ENCODE data around the gene ZNF528. TPM values are rescaled to one million over a fixed set of nuclear protein-coding genes. Genes with fewer than 3 reads are reported as not detected.

ZNF528 gene
- total RNA-seq = 38.7 TPM

DNA sequence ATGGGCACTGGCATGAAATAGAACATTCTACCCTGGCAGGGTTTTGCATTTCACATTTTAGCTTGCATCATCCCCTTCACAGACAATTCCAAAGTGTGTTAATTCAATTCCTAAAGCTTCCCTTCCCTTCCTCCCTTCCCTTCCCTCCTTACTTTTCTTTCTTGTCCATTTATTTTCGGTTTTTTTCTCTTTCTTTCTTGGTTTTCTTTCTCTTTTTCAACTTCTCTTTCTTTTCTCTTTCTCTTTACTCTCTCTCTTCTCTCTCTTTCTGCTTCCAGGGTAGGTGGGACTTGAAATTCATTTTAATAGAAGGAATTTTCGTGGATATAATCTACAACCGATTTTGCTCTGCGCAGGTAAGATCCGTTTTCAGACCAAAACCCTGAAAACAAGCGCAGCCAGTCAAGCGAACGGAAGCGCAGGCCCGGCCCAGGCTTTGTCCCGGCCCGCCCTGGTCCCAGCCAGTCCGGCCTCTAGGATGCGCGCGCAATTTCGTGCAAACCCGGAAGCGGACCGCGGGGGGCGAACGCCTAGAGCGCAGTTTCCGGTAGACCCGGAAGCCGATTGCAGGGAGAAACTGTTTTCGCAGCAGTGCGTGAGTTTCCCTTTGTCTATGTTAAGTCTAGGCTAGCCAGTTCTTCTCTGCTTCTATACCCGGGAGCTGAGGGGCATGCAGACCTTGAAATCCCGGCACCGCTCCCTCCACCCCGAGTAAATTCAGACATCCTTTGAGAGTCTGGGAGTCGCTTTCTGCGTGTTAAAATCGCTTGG, at the start of gene ZNF528:
Gene ZNF528 (plus strand): TSS at position 540 of the 771 bp plus-strand sequence. CDS start 4,165 bp downstream, outside the sequence.

GRCh38 chr19:52369559-52370340, 27.9 kb upstream of the ZNF528 start, which contains the start of gene ZNF880:
Gene ZNF880, plus strand, starts transcription at chr19:52369923. Its CDS starts 43 bp downstream, at chr19:52369966.

DNA sequence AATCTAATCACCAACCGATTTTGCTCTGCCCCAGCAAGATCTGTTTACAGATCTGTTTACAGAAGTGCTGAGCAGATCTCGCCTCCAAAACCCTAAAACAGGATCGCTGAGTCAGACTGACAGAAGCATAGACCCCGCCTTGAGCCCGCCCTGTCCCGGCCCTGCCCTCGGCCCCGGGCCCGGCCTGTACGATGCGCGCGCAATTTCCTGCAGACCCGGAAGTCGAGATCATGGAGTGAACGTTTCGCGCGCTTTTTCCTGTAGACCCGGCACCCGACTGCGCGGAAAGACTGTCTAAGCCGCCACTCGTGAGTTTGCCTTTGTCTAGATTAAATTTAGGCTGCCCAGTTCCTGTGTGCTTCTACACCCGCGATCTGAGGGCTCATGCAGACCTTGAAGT, 31.3 kb downstream of the ZNF528 start, which contains the start of gene ZNF534:
Gene ZNF534 (plus strand): TSS at position 212 of the 400 bp plus-strand sequence. CDS start 2,327 bp downstream, outside the sequence.

DNA sequence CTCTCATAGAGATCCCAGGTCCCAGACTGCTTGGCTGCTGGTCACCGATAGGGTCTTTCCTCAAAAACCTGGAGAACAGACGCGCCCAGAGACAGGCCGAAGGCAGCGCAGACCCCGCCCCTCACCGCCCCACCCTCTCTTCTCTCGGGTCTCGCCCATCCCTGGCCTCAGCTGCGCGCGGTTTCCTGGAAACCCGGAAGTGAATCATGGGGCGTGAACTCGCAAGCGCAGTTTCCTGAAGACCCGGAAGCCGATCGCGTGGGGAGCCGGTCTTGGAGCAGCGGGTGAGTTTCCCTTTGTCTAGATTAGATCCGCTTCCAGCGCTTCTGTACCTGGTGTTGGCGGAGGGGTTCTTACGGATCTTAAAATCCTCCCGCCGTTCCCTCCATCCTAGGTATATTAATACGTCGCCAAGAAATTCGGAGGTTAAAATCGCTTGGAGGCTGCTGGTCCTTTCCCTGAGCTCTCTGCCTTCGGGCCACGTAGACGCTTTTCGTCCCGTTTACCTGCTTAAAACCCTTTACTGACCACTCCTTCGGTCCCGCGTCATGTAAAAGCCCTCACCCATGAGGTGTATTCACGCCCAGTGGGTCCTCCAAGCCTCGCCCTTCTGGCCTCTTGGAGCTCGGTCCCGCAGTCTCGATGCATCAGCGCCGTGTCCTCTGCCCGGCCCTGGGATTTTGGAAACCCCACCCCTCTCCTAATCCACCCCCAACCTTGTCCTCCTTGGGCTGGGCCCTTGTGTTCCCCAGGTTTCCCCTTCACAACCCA, 55.9 kb downstream of the ZNF528 start, which contains the start of gene ZNF578:
Gene ZNF578 (plus strand): TSS at position 230 of the 771 bp plus-strand sequence. CDS start 48,293 bp downstream, outside the sequence.

Small RNA genes within 50 kb of the gene (small RNA-seq; reads per million reads assigned to genes)
- not detected for gene AC010332.1 (ENCODE audit: low replicate concordance)

Other genes with a start within 250 kb of the ZNF528 start
- 14.9 TPM for gene ZNF836, start 226.2 kb upstream of the ZNF528 start, total RNA-seq
- gene PPP2R1A, start 207.8 kb upstream of the ZNF528 start, total RNA-seq = 194 TPM
- 12.0 TPM for gene ZNF766, start 128.3 kb upstream of the ZNF528 start, total RNA-seq
- 8.2 TPM for gene ZNF480, start 100.7 kb upstream of the ZNF528 start, total RNA-seq
- gene ZNF610, start 61.6 kb upstream of the ZNF528 start, total RNA-seq = 6.6 TPM
- 26.6 TPM for gene ZNF880, start 27.9 kb upstream of the ZNF528 start, total RNA-seq
- gene ZNF534, start 31.3 kb downstream of the ZNF528 start, total RNA-seq = 0.47 TPM
- gene ZNF578, start 55.7 kb downstream of the ZNF528 start, total RNA-seq = 6.3 TPM
- 29.7 TPM for gene ZNF808, start 129.8 kb downstream of the ZNF528 start, total RNA-seq
- 23.2 TPM for gene ZNF701, start 172.4 kb downstream of the ZNF528 start, total RNA-seq
- gene ZNF83, start 240.5 kb downstream of the ZNF528 start, total RNA-seq = 86.5 TPM

Data from metanephros (tissue), 2 donors.